Left renal pelvis (tissue), 4 donors: ENCODE measurements around the gene ZNG1C. TPM values are rescaled to one million over a fixed set of nuclear protein-coding genes. Genes with fewer than 3 reads are reported as not detected.
"Not testable (repeated sequence)": the region's sequence is repeated elsewhere in the genome, so short reads cannot be mapped to it uniquely, and the experiment has no call there.

ENCODE experiments used
- DNase-seq, 4 donors: peaks; one replicate each; pipeline ENCODE4 v3.0.0-alpha.2; 2013; ENCODE audit warnings: low read depth in 4 of 4, low spot score in 3 of 4
- polyA plus RNA-seq, 4 donors: library from polyadenylated mRNA; unstranded; fragments of 120-200 nt; gene quantifications; one replicate each; pipeline ENCODE4 v1.2.1, GENCODE V29; 2013; ENCODE audit not compliant: insufficient read length in 4 of 4

The ZNG1C gene
- polyA plus RNA-seq, 4 donors, result 8.7 to 23.2 (median 16.5) TPM

GRCh38 chr9:68342265-68343025 lies 100.7 kb downstream of the ZNG1C start:
- DNase-seq, result not testable (repeated sequence)

GRCh38 chr9:68343242-68343641 lies 101.5 kb downstream of the ZNG1C start:
- DNase-seq, result not testable (repeated sequence)

- DNase-seq, result not testable (repeated sequence)
Measured at GRCh38 chr9:68343992-68344391, 102.2 kb downstream of the ZNG1C start.

Other genes starting within 250 kb of the ZNG1C start
- gene FOXD4L3, start 60.9 kb downstream of the ZNG1C start, polyA plus RNA-seq, result not detected
- gene PGM5, start 114.6 kb downstream of the ZNG1C start, polyA plus RNA-seq, result 10 to 100 TPM; 38.5 to 67.1 (median 47.8) TPM